Activated CD8-positive, alpha-beta T cell treated with anti-CD3 and anti-CD28 coated beads, Interleukin-2, amount 10 ng/mL, durations not matched to agents 7 days and 5 days (primary cell): ENCODE data around the gene SEMA5A. TPM values are rescaled to one million over a fixed set of nuclear protein-coding genes. Genes with fewer than 3 reads are reported as not detected.

Source experiments
- ATAC-seq: fragments of 150-1000 bp; cut with Tn5 transposase; one replicate; pipeline ENCODE4 v1.10.0; 2021; ENCODE audit warnings: moderate library complexity
- CTCF ChIA-PET: fragments of 350-600 bp; sonication (Branson Sonifier 250); formaldehyde crosslinking; loops from one replicate; lab custom pipeline; 2021; ENCODE audit warnings: antibody characterized with exemption; lab: Charles Lee
- POLR2A ChIA-PET: fragments of 350-600 bp; sonication (Branson Sonifier 250); formaldehyde crosslinking; loops from one replicate; lab custom pipeline; 2021; ENCODE audit warnings: antibody characterized with exemption; lab: Charles Lee
- DNase-seq: peaks from one replicate; pipeline ENCODE4 v3.0.0-alpha.2; 2020
- H3K27ac Mint-ChIP-seq: one replicate; pipeline ENCODE4 v1.8.0; 2021; ENCODE audit warnings: mild to moderate bottlenecking, mixed read lengths
- H3K27me3 Mint-ChIP-seq: one replicate; pipeline ENCODE4 v1.8.0; 2021; ENCODE audit warnings: low read depth, mixed read lengths
- H3K36me3 Mint-ChIP-seq: one replicate; pipeline ENCODE4 v1.8.0; 2021; ENCODE audit warnings: low read depth, mixed read lengths
- H3K4me1 Mint-ChIP-seq: one replicate; pipeline ENCODE4 v1.8.0; 2021; ENCODE audit warnings: low read depth, mixed read lengths
- H3K4me3 Mint-ChIP-seq: one replicate; pipeline ENCODE4 v1.8.0; 2021; ENCODE audit warnings: mild to moderate bottlenecking, mixed read lengths
- H3K9me3 Mint-ChIP-seq: one replicate; pipeline ENCODE4 v1.8.0; 2022; ENCODE audit warnings: mixed read lengths; ENCODE audit not compliant: insufficient read depth
- total RNA-seq, 2 experiments: library from RNA; stranded (reverse); gene quantifications; one replicate each; pipeline ENCODE4 v1.2.3, GENCODE V29; 2021

Gene SEMA5A
- total RNA-seq, 2 experiments from 2014 or later, result not detected

GRCh38 chr5:9559965-9560364 is 14.1 kb upstream of the SEMA5A start:
- Mint-ChIP-seq H3K36me3 (no peaks in the 10 kb centered on the region), H3K9me3 (no peaks in the 10 kb centered on the region), H3K27me3 (no peaks in the 10 kb centered on the region), H3K4me1 (no peaks in the 10 kb centered on the region), H3K4me3 (no peak overlapping the region), H3K27ac (no peak overlapping the region)
- CTCF ChIA-PET, result interaction anchor here (1.0 kb wide), 1 partner anchor 16 kb away, joined by 3 read pairs; no protein-coding TSS in a partner anchor
- POLR2A ChIA-PET, result no interaction called here
- ATAC-seq, result no peak
- no peak for DNase-seq

- ChIA-PET CTCF (no interaction called here), POLR2A (no interaction called here)
- Mint-ChIP-seq H3K4me3 (no peak overlapping the region), H3K9me3 (no peaks in the 10 kb centered on the region), H3K27me3 (no peaks in the 10 kb centered on the region), H3K36me3 (no peaks in the 10 kb centered on the region), H3K27ac (no peak overlapping the region), H3K4me1 (no peaks in the 10 kb centered on the region)
- DNase-seq, result no peak
- ATAC-seq, result no peak
These were observed 12.6 kb upstream of the SEMA5A start for GRCh38 chr5:9558319-9558965.

- no peak overlapping the region for H3K27ac Mint-ChIP-seq
- H3K9me3 Mint-ChIP-seq, result no peaks in the 10 kb centered on the region
- H3K4me1 Mint-ChIP-seq, result no peaks in the 10 kb centered on the region
These were observed 11.8 kb upstream of the SEMA5A start for GRCh38 chr5:9557696-9558095.

GRCh38 chr5:9555961-9556360 is 10.1 kb upstream of the SEMA5A start:
- DNase-seq (no peak), ATAC-seq (no peak)
- no peaks in the 10 kb centered on the region for H3K4me1 Mint-ChIP-seq
- H3K9me3 Mint-ChIP-seq, result no peaks in the 10 kb centered on the region
- POLR2A ChIA-PET, result no interaction called here
- no peak overlapping the region for H3K4me3 Mint-ChIP-seq
- H3K27ac Mint-ChIP-seq, result no peak overlapping the region
- CTCF ChIA-PET, result interaction anchor here (0.7 kb wide), 1 partner anchor 965 kb away, joined by 3 read pairs; no protein-coding TSS in a partner anchor
- H3K36me3 Mint-ChIP-seq, result no peaks in the 10 kb centered on the region
- H3K27me3 Mint-ChIP-seq, result no peaks in the 10 kb centered on the region

More at GRCh38 chr5:9557696-9558095, 11.8 kb upstream of the SEMA5A start:
- POLR2A ChIA-PET, result no interaction called here
- ATAC-seq, result no peak
- CTCF ChIA-PET, result no interaction called here
- H3K36me3 Mint-ChIP-seq, result no peaks in the 10 kb centered on the region
- H3K4me3 Mint-ChIP-seq, result no peak overlapping the region
- H3K27me3 Mint-ChIP-seq, result no peaks in the 10 kb centered on the region
- DNase-seq, result no peak

GRCh38 chr5:9554122-9554521 is 8.2 kb upstream of the SEMA5A start:
- no peaks in the 10 kb centered on the region for H3K36me3 Mint-ChIP-seq
- ChIA-PET POLR2A (no interaction called here), CTCF (no interaction called here)
- no peaks in the 10 kb centered on the region for H3K9me3 Mint-ChIP-seq
- no peaks in the 10 kb centered on the region for H3K4me1 Mint-ChIP-seq
- no peak overlapping the region for H3K4me3 Mint-ChIP-seq
- no peaks in the 10 kb centered on the region for H3K27me3 Mint-ChIP-seq
- no peak overlapping the region for H3K27ac Mint-ChIP-seq
- DNase-seq (no peak), ATAC-seq (no peak)

- POLR2A ChIA-PET, result no interaction called here
These were observed 7.7 kb upstream of the SEMA5A start for GRCh38 chr5:9553561-9553960.

GRCh38 chr5:9551567-9552537 is 6.0 kb upstream of the SEMA5A start:
- H3K9me3 Mint-ChIP-seq, result no peaks in the 10 kb centered on the region
- H3K27ac Mint-ChIP-seq, result no peak overlapping the region
- no peak for DNase-seq
- no peaks in the 10 kb centered on the region for H3K4me1 Mint-ChIP-seq
- no peaks in the 10 kb centered on the region for H3K36me3 Mint-ChIP-seq
- H3K27me3 Mint-ChIP-seq, result no peaks in the 10 kb centered on the region
- CTCF ChIA-PET, result no interaction called here
- H3K4me3 Mint-ChIP-seq, result no peak overlapping the region
- POLR2A ChIA-PET, result no interaction called here
- no peak for ATAC-seq

More at GRCh38 chr5:9553561-9553960, 7.7 kb upstream of the SEMA5A start:
- no peaks in the 10 kb centered on the region for H3K36me3 Mint-ChIP-seq
- no peak overlapping the region for H3K4me3 Mint-ChIP-seq
- H3K4me1 Mint-ChIP-seq, result no peaks in the 10 kb centered on the region
- CTCF ChIA-PET, result no interaction called here
- ATAC-seq (no peak), DNase-seq (no peak)
- no peaks in the 10 kb centered on the region for H3K9me3 Mint-ChIP-seq
- H3K27me3 Mint-ChIP-seq, result no peaks in the 10 kb centered on the region
- no peak overlapping the region for H3K27ac Mint-ChIP-seq

GRCh38 chr5:9549941-9550340 is 4.1 kb upstream of the SEMA5A start:
- Mint-ChIP-seq H3K9me3 (no peaks in the 10 kb centered on the region), H3K4me1 (peaks cover 2% of the 10 kb centered on the region), H3K27me3 (peaks cover 8% of the 10 kb centered on the region), H3K36me3 (no peaks in the 10 kb centered on the region), H3K27ac (no peak overlapping the region), H3K4me3 (no peak overlapping the region)
- ChIA-PET CTCF (no interaction called here), POLR2A (no interaction called here)
- DNase-seq (no peak), ATAC-seq (no peak)

GRCh38 chr5:9547122-9547947 is 1.5 kb upstream of the SEMA5A start:
- Mint-ChIP-seq H3K27ac (no peak overlapping the region), H3K4me1 (peaks cover 2% of the 10 kb centered on the region), H3K27me3 (peaks cover 15% of the 10 kb centered on the region), H3K4me3 (no peak overlapping the region), H3K9me3 (no peaks in the 10 kb centered on the region), H3K36me3 (no peaks in the 10 kb centered on the region)
- ChIA-PET CTCF (no interaction called here), POLR2A (no interaction called here)
- no peak for ATAC-seq
- DNase-seq, result no peak

GRCh38 chr5:9545136-9545991 is 511 bp downstream of the SEMA5A start:
- no peak overlapping the region for H3K4me3 Mint-ChIP-seq
- ATAC-seq, result no peak
- H3K27ac Mint-ChIP-seq, result no peak overlapping the region
- H3K36me3 Mint-ChIP-seq, result no peaks in the 10 kb centered on the region
- POLR2A ChIA-PET, result no interaction called here
- DNase-seq, result no peak
- peaks cover 15% of the 10 kb centered on the region for H3K27me3 Mint-ChIP-seq
- H3K4me1 Mint-ChIP-seq, result peaks cover 2% of the 10 kb centered on the region
- no peaks in the 10 kb centered on the region for H3K9me3 Mint-ChIP-seq
- CTCF ChIA-PET, result no interaction called here
